ENCODE data around the gene UBE2L3.

The UBE2L3 gene

DNA sequence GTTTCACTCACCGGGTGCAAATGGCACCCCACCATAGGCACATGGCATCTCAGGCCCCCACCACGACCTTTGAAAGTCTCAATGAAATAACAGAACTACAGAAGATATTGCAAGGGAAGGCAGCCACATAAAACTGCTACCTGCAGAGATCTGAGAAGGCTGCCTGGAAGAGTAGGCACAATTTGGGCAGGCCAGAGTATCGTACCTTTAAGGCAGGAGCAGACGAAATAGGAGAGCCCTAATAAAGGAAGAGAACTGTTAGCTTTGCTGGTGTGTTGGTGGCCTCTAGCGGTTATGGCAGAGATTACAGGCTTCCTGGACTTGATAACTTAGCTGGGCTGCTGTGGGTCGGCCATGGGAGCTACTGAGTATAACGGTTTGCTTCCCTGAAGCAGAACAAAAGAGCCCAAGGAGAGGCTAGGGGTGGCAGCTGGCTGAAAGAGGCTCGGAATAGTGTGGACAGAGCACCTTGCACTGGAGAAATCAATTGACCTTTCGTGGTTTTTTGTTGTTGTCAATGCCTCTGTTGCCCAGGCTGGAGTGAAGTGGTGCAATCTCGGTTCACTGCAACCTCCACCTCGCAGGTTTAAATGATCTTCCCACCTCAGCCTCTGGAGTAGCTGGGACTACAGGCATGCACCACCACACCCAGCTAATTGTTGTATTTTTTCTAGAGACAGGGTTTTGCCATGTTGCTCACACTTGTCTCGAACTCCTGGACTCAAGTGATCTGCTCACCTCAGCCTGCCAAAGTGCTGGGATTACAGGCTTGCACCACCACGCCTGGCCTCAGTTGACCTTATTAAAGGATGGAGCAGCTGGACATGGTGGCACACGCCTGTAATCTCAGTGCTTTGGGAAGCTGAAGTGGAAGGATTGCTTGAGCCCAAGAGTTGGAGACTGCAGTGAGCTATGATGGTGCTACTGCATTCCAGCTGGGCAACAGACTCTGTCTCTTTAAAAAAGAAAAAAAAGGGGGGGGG lies 79.4 kb downstream of the UBE2L3 start:
- no peak for FAIRE-seq

GRCh38 chr22:21650280-21650679 lies 82.8 kb downstream of the UBE2L3 start:
- FAIRE-seq = no peak

GRCh38 chr22:21650823-21651520 lies 83.5 kb downstream of the UBE2L3 start:
- FAIRE-seq = no peak

DNA sequence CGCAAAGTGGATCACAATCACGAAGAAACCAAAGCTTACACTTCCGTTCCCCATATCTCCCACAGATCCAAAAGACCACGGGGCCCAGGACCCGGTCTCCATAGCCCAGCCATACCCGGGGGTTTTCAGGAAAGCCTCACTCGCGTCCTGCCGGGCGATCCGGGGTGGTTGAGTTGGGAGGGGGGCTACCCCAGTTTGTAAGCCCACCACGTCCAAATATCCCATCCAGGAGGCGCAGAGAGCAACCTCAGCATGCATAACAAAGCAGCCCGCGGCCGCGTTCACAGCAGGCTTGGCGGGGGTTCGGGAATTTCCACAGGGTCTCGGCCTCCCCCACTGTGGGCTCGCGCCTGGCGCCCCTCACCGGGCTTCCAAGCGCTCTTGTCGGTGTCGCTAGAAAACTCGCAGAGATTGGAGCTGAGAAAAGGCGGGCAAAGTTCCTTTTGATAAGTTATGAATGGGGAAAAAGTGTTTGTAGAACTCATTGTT lies 84.1 kb downstream of the UBE2L3 start:
- no peak for FAIRE-seq

GRCh38 chr22:21652010-21652546 lies 84.6 kb downstream of the UBE2L3 start:
- no peak for FAIRE-seq

DNA sequence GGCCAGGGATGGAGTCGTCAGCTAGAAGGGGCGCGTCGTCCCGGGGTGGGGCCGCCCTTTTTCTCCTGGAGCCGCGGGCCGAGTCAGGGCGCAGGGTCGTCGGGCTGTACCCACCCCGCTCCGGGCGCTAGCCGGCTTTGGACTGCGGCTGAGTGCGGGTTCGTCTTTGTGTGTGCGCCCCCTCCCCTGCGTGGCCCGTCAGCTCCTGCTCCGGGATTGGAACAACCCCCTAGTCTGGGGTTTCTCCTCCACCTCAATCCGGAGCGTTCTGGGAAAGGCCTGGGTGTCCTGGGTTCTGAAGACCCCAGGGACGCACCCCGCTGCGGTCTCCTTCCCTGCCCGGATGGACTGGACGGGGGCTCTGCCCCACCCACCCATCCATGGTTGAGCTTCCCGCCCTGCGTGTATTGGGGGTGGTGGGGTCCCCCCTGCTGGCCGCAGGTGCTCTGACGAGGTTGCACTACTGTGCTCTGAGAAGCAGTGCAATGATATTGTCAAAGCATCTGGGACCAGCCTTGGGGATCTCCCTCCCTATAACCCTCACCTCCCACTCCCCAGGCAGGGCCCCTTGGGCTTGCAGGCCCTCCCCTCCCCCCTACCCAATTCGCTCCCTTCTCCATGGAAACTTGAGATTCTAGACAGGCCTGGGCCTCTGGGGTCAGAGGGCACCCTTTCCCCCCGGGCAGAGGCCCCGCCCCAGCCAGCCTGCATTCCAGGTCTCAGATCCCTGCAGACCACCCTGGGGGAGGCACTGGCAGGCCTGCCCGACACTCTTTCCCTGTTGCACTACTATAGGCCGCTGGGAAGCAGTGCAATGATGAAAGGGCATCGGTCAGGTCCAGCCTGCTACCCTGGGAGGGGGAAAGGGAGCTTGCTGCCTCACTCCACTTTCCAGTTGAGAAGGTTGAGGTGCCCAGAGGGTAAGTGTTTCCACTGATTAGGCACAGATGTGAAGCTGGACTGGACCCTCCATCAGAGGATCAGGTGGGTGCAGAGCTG lies 85.3 kb downstream of the UBE2L3 start:
- FAIRE-seq = no peak

GRCh38 chr22:21657020-21657359 lies 89.5 kb downstream of the UBE2L3 start:
- FAIRE-seq = no peak

DNA sequence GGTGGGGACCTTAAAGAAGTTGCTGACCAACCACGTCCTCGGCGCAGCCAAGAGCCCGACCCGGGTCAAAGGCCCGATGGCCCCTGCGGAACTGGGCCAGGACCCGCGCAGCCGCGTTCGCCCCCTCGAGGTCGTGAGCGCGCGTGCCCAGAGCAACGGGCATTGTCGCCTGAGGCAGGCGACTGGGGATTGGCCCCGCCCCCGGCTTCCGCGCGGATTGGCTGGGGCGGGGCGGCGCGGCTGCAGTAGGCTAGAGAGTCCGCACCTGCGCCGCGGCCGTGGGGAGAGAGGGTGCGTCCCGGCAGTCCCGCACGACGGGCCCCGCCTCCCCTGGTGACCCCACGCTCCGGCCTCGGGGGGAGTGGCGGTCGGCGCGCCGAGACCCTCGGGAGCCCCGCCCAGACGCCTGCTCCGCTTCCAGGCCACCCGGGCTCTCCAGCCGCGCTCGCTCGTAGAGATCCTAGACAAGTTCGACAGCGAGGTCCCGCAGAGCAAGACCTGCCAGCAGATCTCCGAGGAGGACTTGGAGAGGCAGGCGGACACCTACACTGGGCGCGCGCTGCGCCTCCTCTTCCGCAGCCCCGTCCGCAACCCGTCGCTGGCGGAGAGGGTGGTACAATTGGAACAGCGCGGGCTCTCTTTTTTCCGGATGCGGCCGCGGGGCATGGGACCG lies 90.0 kb downstream of the UBE2L3 start:
- FAIRE-seq = no peak

GRCh38 chr22:21659864-21660525 lies 92.5 kb downstream of the UBE2L3 start:
- no peak for FAIRE-seq

GRCh38 chr22:21660904-21661303 lies 93.4 kb downstream of the UBE2L3 start:
- FAIRE-seq = no peak

DNA sequence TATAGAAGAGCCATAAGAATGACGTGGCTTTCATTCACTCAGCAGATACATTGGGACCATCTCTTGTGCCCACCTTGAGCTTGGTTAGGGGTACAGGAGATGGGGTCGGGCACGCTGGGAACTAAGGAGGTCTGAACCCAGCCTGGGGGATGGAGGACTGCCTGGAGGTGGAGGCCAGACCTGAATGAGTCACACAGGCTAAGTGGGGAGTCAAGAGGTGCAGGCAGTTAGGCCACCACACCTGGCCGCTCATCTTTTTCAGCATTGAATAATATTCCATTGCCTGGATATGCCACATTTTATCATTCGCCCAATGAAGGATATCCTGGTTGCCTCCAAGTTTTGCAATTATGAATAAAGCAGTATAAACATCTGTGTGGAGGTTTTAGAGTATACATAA lies 94.5 kb downstream of the UBE2L3 start:
- no peak for FAIRE-seq

DNA sequence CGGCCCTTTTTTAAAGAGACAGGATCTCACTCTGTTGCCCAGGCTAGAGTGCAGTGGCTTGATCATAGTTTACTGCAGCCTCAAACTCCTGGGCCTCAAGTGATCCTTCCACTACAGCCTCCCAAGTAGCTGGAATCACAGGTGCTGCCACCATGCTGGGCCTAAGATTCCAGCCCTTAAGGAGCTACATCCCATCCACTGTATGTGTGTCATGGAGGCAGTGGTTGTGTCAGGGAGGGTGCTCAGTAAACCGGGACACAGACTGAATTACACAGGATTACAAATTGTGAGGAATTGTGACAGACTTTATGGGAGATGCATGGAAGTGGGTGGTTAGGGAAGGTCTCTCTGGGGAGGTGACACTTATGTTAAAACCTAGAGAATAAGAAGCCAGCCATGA lies 96.2 kb downstream of the UBE2L3 start:
- no peak for FAIRE-seq

- no peak for FAIRE-seq
Measured at GRCh38 chr22:21665047-21665851, 97.7 kb downstream of the UBE2L3 start.

- no peak for FAIRE-seq
Measured at GRCh38 chr22:21666786-21667185, 99.3 kb downstream of the UBE2L3 start.

DNA sequence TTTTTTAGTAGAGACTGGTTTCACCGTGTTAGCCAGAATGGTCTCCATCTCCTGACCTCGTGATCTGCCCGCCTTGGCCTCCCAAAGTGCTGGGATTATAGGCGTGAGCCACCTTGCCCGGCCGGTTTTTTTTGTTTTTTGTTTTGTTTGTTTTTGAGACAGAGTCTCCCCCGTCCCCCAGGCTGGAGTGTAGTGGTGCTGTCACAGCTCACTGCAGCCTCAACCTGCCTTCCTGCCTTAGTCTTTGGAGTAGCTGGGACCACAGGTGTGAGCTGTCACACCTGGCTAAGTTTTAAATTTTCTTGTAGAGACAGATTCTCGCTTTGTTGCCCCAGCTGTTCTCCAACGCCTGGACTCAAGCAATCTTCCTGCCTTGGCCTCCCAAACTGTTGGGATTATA lies 101.5 kb downstream of the UBE2L3 start:
- no peak for FAIRE-seq

DNA sequence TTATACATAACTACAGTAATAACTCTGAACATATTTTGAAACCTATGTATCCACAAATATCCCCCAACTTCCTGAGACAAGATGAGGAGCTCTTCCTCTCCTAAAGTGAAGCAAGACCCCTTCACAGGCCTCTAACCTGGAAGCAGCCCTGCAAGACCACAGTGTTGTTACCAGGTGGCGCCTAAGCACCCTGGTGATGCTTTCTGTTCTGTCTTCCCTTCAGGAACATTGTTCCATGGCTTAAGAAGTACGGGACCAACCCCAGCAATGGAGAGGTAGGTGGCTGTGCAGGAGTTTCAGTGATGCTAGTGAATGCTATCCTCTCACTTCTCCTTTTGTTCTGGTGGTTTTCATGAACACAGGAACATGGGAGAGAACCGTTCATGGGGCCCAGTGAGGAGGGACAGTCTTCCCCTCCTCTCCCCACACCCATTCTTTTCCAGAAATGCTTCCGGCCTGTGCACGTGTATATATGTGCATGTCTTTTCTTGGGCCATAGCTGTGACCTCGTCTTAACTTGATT lies 104.7 kb downstream of the UBE2L3 start:
- no peak for FAIRE-seq
